Measurements from ENCODE around the gene RFPL4AL1.
"Not testable (repeated sequence)": the region's sequence is repeated elsewhere in the genome, so short reads cannot be mapped to it uniquely, and the experiment has no call there.

RFPL4AL1 gene

GRCh38 chr19:55768818-55769217, at the start of gene RFPL4AL1:
Gene RFPL4AL1, plus strand, starts transcription at chr19:55769118. Its CDS starts 2,687 bp downstream, at chr19:55771805.
- DNase-seq: not testable (repeated sequence)

DNA sequence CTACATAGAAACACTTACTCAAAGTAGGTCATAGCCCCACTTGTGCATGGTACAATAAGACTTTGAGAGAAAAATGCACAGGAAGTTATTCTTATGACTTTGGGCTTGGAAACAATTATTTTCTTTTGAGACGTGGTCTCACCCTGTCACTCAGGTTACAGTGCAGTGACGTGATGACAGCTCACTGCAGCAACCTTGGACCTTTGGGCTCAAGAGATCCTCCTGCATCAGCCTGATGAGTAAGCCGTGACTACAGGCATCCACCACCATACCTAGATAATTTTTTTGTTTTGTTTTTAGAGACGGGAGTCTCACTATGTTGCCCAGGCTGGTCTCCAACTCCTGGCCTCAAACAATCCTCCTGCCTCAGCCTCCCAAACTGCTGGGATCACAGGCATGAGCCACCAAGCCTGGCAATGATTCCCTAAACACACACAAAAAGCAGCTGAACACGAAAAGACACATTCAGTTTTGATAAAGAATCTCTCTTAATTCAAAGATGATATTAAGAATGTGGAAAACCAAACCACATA, 48.6 kb upstream of the RFPL4AL1 start:
- DNase-seq: no peak

GRCh38 chr19:55720801-55721200, 48.1 kb upstream of the RFPL4AL1 start:
- DNase-seq: no peak

GRCh38 chr19:55723491-55723890, 45.4 kb upstream of the RFPL4AL1 start:
- DNase-seq: no peak

GRCh38 chr19:55730378-55730777, 38.5 kb upstream of the RFPL4AL1 start:
- DNase-seq: not testable (repeated sequence)

DNA sequence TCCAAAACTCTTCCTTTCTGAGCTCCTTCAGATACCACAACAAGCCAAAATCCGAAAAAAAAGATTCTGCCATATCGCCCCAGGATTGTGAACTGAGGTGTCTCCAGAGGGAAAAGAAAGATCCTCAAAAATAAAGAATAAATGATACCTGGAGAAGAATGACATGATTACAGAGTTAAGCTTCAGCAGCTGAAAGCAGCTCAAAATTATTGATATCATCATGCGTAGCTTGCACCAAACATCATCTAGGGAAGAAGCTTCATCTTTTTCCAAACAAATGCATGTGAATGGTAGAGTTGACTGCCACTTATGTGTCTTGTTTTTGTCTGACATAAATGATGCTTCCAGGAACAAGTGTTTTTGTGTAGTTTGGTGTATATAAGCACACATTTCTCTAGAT, 30.6 kb upstream of the RFPL4AL1 start, which contains the start of gene NLRP9:
NLRP9 (minus strand) TSS at position 101 of the 400 bp plus-strand sequence; CDS start at position 73, 28 bp downstream.
- no peak for DNase-seq

DNA sequence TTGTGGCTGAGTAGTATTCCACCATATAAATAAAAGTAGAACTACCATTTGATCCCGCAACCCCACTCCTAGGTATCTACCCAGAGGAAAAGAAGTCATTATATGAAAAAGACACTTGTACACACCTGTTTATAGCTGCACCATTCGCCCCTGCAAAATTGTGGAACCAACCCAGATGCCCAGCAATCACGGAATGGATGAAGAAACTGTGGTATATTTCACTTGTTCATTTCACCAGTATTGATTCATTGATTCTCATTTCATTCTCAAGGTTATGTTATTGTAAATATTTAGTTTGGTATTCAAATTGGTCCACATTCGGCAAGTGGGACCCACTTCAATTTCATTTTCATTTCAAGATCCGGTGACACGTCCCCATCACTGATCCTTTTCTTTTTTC, 18.2 kb upstream of the RFPL4AL1 start:
- DNase-seq: no peak

DNA sequence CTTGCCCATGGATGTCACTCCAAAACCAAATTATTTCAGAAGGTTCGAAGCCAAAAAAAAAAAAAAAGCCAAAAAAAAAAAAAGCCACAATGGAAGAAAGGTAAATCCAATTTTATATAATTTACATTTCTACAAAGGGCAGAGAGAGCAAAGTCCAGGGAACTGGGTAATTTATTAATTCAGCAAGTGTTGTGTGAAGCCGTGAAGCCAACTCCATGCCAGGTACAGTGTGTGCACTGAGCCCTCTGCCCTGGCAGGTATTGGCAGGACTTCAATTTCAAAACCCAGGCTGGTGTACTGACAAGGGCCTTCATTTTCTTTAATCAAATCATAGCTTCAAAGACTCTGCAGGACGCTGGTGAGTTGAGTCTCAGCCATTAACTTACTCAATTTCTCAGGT, 15.5 kb upstream of the RFPL4AL1 start:
- no peak for DNase-seq

DNA sequence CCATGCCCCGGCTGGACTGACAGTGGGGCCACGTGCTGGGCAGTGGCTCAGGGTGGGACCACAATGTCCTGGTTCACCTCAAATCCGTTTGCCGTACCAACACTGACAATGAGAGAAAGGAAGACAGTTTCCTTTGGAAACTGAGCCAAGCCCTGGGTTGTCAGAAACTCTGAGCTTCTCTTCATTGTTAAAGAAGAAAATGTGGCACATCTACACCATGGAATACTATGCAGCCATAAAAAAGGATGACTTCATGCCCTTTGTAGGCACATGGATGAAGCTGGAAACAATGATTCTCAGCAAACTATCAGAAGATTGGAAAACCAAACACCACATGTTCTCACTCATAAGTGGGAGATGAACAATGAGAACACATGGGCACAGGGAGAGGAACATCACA, 12.1 kb upstream of the RFPL4AL1 start:
- not testable (repeated sequence) for DNase-seq

DNA sequence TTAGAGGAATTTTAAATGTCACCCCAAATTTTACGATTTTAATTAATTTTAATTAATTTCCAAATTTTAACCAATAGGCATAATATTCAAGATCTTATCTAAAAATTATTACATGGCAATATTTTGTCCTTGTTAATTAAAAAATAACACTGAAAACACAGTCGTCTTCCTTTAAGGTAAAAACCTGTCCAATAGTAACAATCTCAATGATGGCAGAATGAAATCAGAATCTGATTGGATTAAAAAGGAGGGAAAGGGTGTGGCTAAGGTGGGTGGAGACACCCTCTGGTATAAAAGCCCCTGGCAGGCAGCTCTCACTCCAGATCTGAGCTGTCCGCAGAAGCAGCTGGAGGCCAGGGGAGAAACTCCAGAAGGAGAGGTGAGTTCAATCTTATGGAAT, 10.1 kb upstream of the RFPL4AL1 start, which contains the start of gene RFPL4A:
RFPL4A (plus strand) TSS at position 301 of the 400 bp plus-strand sequence. CDS start 2,704 bp downstream, outside the sequence.
- DNase-seq: not testable (repeated sequence)

- no peak for DNase-seq
Measured at GRCh38 chr19:55766466-55766865, 2.5 kb upstream of the RFPL4AL1 start.

DNA sequence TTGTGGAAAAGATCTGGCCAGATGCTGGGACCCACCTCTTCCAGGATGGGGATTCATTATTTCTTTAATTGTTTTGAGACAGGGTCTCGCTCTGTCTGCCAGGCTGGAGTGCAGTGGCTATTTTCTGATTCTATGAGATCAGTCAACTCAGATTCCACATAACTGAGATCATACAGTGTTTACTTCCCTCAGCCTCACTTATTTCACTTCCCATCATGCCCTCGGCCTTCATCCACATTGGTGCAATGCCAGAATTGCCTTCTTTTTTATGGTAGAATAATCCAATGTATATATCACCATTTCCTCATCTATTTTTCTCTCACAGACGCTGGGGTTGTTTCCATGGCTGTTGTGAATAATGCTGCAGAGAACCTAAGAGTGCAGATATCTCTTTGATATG, 714 bp downstream of the RFPL4AL1 start:
- not testable (repeated sequence) for DNase-seq

DNA sequence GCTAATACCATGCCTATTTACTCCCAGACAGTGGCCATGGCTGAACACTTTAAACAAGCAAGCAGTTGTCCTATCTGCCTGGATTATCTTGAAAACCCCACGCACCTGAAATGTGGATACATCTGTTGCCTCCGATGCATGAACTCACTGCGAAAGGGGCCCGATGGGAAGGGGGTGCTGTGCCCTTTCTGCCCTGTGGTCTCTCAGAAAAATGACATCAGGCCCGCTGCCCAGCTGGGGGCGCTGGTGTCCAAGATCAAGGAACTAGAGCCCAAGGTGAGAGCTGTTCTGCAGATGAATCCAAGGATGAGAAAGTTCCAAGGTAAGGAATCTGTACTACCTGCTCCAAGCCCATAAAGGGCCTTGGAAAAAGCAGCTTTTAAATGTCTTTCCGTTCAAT, 8.6 kb downstream of the RFPL4AL1 start:
- DNase-seq: no peak

GRCh38 chr19:55778331-55778730, 9.4 kb downstream of the RFPL4AL1 start:
- no peak for DNase-seq

DNA sequence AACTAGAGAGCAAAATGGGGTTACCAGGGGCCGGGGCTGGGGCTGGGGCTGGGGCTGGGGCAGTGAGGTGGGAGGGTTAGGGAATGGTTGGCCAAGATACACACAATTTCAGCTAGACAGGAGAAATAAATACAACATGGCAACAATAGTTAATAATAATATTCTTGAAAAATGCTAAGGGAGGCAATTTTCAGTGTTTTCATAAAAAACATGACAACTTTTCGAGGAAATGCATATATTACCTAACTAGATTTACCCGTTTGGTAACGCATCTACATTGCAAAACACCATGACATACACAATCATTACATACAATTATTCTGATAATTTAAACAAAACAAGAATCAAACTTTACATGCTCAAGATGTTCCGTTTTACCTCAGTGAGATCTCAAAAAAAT, 12.2 kb downstream of the RFPL4AL1 start:
- DNase-seq: no peak

- DNase-seq: no peak
Measured at GRCh38 chr19:55795021-55795420, 26.1 kb downstream of the RFPL4AL1 start.

DNA sequence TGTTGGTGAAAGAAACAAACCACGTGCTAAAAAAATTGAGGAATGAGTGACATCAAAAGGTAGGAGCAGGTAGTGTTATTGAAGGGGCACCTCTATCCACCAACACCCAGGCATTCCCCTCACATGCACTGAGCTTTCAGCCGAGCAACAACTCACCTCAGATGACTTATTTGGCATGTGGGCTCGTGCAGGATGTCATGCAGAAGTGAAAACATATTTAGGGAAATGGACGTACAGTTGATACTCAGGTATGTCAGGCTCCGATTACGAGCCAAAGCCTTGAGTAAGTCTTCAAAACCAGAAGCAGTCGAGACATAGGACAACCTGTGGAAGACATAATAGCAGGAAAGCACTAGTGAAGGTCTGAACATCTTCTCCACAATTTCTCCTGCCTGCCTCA, 32.5 kb downstream of the RFPL4AL1 start:
- no peak for DNase-seq

DNA sequence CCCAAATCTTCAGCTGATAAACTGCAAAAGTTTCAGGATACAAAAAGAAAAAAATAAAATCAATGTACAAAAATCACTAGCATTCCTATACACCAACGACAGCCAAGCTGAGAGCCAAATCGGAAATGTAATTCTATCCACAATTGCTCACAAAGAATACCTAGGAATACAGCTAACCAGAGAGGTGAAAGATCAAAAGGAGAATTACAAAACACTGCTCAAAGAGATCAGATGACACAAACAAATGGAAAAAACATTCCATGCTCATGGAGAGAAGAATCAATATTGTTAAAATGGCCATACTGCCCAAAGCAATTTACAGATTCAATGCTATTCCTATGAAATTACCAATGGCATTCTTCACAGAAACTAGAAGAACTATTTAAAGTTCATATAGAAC, 33.4 kb downstream of the RFPL4AL1 start:
- DNase-seq: no peak

DNA sequence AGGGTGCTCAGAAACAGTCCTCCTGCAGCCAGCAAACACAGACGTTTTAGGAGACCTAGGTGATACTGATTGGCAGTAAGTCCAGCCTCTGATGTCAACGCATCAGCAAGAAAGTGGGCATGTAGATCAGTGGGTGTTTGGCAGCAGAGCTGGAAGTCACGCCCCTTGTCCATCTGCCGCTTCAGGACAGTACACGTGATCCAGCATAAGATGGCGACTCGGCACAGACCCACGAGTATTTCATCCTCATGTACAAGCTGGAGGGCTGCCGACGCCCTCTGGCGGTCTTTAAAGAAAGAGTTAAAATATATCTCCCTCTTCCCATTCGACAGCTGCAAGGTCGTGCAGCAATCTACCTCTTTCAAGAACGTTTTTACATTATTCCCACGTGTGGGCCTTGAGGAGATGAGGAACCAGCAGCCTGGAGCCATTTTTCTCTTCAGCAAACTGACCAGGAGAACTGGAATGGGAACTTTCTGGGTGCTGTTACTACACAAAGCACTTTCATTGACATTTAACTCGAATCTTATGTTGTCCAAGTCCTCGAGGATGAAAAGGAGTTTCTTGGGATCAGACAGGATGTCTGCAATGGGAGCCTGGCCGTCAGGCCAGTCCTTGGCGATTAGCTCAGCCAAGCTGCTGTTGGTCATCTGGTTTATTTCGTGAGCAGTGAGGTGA, 40.6 kb downstream of the RFPL4AL1 start:
- peak; percentile 22 for DNase-seq

- no peak for DNase-seq
Measured at GRCh38 chr19:55811340-55811739, 42.4 kb downstream of the RFPL4AL1 start.

DNA sequence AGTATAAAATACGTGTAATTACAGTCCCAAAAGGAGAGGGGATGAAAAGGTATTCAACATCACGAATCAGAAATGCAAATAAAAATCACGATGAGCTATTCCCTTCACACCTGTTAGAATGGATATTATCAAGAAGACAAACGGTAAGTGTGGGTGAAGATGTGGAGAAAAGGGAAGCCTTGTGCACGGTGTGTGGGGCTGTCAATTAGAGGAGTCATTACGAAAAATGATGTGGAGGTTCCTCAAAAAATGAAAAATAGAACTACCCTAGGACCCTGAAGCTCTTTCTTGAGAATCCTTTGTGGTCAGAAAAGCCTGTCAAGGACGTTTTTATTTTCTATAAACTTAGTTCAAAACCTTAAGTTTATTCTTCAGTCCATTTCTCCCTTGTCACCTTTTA, 43.5 kb downstream of the RFPL4AL1 start:
- DNase-seq: no peak

DNA sequence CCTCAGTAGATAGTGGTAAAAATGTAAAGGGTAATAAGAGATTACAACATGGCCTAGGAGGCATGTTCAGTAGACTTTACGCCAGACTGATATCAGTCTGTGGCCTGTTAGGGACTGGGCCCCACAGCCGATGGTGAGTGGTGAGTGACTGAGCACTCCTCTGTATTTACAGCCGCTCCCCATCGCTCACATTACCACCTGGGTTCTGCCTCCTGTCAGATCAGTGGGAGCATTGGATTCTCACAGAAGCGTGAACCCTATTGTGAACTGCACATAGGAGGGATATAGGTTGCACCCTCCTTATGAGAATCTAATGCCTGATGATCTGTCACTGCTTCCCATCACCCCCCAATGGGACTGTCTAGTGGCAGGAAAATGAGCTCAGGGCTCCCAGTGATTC, 45.0 kb downstream of the RFPL4AL1 start:
- DNase-seq: no peak

- no peak for DNase-seq
Measured at GRCh38 chr19:55820037-55820436, 51.1 kb downstream of the RFPL4AL1 start.

Data from NCI-H1048 (cell line).